ENCODE measurements around the gene PSD4. TPM values are rescaled to one million over a fixed set of nuclear protein-coding genes. Genes with fewer than 3 reads are reported as not detected.

Gene PSD4
- total and polyA plus RNA-seq, 10 of the 15 experiments (the other 5 are each of a cell fraction or from before 2014, with no cell fraction given): 0.68 to 114 (median 35.1) TPM

DNA sequence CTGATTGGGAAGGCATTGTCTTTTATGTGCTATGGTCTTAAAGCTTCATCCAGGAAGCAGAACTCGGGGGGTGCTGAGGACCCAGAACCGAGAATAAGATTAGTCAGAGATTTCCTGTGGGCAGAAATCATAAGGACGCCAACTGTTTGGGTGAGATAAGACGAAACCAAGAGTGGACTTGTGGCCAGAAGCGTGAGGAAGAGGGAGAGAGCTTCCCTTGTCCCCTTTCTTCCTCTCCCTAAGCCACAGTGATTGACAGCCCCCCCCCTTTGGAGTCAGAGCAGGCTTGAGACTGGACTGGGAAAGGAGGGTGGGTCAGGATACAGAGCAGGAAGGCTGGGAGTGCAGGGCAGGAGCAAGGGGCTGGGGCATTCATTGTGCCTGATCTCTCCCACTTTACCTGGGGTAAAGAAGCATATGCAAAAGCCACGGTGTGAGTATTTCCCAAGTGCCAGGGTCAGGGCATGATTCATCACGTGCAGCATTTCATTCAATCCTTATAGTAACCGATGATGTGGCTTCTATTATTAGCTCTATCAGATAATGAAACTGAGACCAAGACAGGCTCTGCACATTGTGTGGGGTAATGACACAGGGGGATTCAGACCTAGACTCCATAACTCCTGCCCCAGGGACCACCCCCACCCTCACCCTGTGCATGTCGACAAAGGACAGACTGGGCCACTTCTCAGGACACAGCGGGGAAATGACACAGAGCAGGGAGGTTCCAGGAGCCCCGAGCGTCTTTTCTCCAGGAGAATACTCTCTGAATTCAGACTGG is 49.4 kb upstream of the PSD4 start (continued):
- TF ChIP-seq, protein P1, sequence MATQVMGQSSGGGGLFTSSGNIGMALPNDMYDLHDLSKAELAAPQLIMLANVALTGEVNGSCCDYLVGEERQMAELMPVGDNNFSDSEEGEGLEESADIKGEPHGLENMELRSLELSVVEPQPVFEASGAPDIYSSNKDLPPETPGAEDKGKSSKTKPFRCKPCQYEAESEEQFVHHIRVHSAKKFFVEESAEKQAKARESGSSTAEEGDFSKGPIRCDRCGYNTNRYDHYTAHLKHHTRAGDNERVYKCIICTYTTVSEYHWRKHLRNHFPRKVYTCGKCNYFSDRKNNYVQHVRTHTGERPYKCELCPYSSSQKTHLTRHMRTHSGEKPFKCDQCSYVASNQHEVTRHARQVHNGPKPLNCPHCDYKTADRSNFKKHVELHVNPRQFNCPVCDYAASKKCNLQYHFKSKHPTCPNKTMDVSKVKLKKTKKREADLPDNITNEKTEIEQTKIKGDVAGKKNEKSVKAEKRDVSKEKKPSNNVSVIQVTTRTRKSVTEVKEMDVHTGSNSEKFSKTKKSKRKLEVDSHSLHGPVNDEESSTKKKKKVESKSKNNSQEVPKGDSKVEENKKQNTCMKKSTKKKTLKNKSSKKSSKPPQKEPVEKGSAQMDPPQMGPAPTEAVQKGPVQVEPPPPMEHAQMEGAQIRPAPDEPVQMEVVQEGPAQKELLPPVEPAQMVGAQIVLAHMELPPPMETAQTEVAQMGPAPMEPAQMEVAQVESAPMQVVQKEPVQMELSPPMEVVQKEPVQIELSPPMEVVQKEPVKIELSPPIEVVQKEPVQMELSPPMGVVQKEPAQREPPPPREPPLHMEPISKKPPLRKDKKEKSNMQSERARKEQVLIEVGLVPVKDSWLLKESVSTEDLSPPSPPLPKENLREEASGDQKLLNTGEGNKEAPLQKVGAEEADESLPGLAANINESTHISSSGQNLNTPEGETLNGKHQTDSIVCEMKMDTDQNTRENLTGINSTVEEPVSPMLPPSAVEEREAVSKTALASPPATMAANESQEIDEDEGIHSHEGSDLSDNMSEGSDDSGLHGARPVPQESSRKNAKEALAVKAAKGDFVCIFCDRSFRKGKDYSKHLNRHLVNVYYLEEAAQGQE (IDR thresholded peaks at IDR 0.05; ENCODE audit: low read depth, low read length): no peak
- TF ChIP-seq, protein P2, sequence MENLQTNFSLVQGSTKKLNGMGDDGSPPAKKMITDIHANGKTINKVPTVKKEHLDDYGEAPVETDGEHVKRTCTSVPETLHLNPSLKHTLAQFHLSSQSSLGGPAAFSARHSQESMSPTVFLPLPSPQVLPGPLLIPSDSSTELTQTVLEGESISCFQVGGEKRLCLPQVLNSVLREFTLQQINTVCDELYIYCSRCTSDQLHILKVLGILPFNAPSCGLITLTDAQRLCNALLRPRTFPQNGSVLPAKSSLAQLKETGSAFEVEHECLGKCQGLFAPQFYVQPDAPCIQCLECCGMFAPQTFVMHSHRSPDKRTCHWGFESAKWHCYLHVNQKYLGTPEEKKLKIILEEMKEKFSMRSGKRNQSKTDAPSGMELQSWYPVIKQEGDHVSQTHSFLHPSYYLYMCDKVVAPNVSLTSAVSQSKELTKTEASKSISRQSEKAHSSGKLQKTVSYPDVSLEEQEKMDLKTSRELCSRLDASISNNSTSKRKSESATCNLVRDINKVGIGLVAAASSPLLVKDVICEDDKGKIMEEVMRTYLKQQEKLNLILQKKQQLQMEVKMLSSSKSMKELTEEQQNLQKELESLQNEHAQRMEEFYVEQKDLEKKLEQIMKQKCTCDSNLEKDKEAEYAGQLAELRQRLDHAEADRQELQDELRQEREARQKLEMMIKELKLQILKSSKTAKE (IDR thresholded peaks at IDR 0.05; ENCODE audit: low read depth, poor library complexity, severe bottlenecking): no peak
- no peak for TF ChIP-seq MYB (IDR thresholded peaks at IDR 0.05; ENCODE audit: borderline replicate concordance, low read depth, low read length)
- no peak for TF ChIP-seq ZNF207 (IDR thresholded peaks at IDR 0.05; ENCODE audit: borderline replicate concordance)
- TF ChIP-seq, protein P3, sequence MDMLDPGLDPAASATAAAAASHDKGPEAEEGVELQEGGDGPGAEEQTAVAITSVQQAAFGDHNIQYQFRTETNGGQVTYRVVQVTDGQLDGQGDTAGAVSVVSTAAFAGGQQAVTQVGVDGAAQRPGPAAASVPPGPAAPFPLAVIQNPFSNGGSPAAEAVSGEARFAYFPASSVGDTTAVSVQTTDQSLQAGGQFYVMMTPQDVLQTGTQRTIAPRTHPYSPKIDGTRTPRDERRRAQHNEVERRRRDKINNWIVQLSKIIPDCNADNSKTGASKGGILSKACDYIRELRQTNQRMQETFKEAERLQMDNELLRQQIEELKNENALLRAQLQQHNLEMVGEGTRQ (IDR thresholded peaks at IDR 0.05; ENCODE audit: borderline replicate concordance, low read depth, low read length): no peak; the same call in 1 of the 2 replicates
- TF ChIP-seq GABPA (IDR thresholded peaks at IDR 0.05; ENCODE audit: low read depth): no peak
- TF ChIP-seq CBFB (IDR thresholded peaks at IDR 0.05; ENCODE audit: low read depth): no peak
- TF ChIP-seq, protein P4, sequence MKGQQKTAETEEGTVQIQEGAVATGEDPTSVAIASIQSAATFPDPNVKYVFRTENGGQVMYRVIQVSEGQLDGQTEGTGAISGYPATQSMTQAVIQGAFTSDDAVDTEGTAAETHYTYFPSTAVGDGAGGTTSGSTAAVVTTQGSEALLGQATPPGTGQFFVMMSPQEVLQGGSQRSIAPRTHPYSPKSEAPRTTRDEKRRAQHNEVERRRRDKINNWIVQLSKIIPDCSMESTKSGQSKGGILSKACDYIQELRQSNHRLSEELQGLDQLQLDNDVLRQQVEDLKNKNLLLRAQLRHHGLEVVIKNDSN (IDR thresholded peaks at IDR 0.05; ENCODE audit: borderline replicate concordance, extremely low read length, insufficient read depth, low read depth, low read length): peak; percentile 19
- TF ChIP-seq, protein P5, sequence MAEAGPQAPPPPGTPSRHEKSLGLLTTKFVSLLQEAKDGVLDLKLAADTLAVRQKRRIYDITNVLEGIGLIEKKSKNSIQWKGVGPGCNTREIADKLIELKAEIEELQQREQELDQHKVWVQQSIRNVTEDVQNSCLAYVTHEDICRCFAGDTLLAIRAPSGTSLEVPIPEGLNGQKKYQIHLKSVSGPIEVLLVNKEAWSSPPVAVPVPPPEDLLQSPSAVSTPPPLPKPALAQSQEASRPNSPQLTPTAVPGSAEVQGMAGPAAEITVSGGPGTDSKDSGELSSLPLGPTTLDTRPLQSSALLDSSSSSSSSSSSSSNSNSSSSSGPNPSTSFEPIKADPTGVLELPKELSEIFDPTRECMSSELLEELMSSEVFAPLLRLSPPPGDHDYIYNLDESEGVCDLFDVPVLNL (IDR thresholded peaks at IDR 0.05; ENCODE audit: low read depth, low read length): no peak
- no peak for TF ChIP-seq CBX3 (IDR thresholded peaks at IDR 0.05; ENCODE audit: borderline replicate concordance, low read depth)
- TF ChIP-seq, protein P6, sequence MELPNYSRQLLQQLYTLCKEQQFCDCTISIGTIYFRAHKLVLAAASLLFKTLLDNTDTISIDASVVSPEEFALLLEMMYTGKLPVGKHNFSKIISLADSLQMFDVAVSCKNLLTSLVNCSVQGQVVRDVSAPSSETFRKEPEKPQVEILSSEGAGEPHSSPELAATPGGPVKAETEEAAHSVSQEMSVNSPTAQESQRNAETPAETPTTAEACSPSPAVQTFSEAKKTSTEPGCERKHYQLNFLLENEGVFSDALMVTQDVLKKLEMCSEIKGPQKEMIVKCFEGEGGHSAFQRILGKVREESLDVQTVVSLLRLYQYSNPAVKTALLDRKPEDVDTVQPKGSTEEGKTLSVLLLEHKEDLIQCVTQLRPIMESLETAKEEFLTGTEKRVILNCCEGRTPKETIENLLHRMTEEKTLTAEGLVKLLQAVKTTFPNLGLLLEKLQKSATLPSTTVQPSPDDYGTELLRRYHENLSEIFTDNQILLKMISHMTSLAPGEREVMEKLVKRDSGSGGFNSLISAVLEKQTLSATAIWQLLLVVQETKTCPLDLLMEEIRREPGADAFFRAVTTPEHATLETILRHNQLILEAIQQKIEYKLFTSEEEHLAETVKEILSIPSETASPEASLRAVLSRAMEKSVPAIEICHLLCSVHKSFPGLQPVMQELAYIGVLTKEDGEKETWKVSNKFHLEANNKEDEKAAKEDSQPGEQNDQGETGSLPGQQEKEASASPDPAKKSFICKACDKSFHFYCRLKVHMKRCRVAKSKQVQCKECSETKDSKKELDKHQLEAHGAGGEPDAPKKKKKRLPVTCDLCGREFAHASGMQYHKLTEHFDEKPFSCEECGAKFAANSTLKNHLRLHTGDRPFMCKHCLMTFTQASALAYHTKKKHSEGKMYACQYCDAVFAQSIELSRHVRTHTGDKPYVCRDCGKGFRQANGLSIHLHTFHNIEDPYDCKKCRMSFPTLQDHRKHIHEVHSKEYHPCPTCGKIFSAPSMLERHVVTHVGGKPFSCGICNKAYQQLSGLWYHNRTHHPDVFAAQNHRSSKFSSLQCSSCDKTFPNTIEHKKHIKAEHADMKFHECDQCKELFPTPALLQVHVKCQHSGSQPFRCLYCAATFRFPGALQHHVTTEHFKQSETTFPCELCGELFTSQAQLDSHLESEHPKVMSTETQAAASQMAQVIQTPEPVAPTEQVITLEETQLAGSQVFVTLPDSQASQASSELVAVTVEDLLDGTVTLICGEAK (IDR thresholded peaks at IDR 0.05; ENCODE audit: borderline replicate concordance): no peak
- no peak for TF ChIP-seq NRF1 (conservative IDR thresholded peaks at IDR 0.05; ENCODE audit: low read depth, low read length)

All from GM12878 (cell line).